WI38 (cell line): Measurements from ENCODE around the gene RPL41.

Experiments
- H3K4me3 ChIP-seq: 2 replicates; pipeline ENCODE4 v1.5.1; 2011; ENCODE audit warnings: low read depth, mild to moderate bottlenecking, control low read depth, low read length
- TF ChIP-seq, protein P1 (sequence below): IDR thresholded peaks from 2 replicates; pipeline ENCODE4 v1.5.1; 2012; ENCODE audit warnings: low read depth, mild to moderate bottlenecking, control low read depth, low read length

RPL41 gene

GRCh38 chr12:56080556-56081138, 35.8 kb upstream of the RPL41 start:
- TF ChIP-seq, protein P1, sequence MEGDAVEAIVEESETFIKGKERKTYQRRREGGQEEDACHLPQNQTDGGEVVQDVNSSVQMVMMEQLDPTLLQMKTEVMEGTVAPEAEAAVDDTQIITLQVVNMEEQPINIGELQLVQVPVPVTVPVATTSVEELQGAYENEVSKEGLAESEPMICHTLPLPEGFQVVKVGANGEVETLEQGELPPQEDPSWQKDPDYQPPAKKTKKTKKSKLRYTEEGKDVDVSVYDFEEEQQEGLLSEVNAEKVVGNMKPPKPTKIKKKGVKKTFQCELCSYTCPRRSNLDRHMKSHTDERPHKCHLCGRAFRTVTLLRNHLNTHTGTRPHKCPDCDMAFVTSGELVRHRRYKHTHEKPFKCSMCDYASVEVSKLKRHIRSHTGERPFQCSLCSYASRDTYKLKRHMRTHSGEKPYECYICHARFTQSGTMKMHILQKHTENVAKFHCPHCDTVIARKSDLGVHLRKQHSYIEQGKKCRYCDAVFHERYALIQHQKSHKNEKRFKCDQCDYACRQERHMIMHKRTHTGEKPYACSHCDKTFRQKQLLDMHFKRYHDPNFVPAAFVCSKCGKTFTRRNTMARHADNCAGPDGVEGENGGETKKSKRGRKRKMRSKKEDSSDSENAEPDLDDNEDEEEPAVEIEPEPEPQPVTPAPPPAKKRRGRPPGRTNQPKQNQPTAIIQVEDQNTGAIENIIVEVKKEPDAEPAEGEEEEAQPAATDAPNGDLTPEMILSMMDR: no peak
- H3K4me3 ChIP-seq: peak overlapping the region; percentile 70

- no peak overlapping the region for H3K4me3 ChIP-seq
- TF ChIP-seq, protein P1: no peak
These were observed 34.8 kb upstream of the RPL41 start for GRCh38 chr12:56081393-56082347.

- TF ChIP-seq, protein P1: no peak
- H3K4me3 ChIP-seq: no peak overlapping the region
These were observed 34.1 kb upstream of the RPL41 start for GRCh38 chr12:56082382-56082781.

GRCh38 chr12:56082967-56083366, 33.5 kb upstream of the RPL41 start:
- TF ChIP-seq, protein P1: no peak
- H3K4me3 ChIP-seq: no peak overlapping the region

GRCh38 chr12:56084958-56085543, 31.4 kb upstream of the RPL41 start:
- TF ChIP-seq, protein P1: peak; percentile 32
- H3K4me3 ChIP-seq: no peak overlapping the region

- no peak overlapping the region for H3K4me3 ChIP-seq
- TF ChIP-seq, protein P1: no peak
These were observed 30.3 kb upstream of the RPL41 start for GRCh38 chr12:56086096-56086495.

- no peak overlapping the region for H3K4me3 ChIP-seq
- TF ChIP-seq, protein P1: no peak
These were observed 29.8 kb upstream of the RPL41 start for GRCh38 chr12:56086608-56087007.
